Middle frontal gyrus (tissue), 1 donor: ENCODE results near the gene PLS1.

Source experiments
- DNase-seq: peaks from one replicate; pipeline ENCODE4 v3.0.0-alpha.2; 2015; ENCODE audit warnings: low spot score; ENCODE audit errors: extremely low spot score

The PLS1 gene

DNA sequence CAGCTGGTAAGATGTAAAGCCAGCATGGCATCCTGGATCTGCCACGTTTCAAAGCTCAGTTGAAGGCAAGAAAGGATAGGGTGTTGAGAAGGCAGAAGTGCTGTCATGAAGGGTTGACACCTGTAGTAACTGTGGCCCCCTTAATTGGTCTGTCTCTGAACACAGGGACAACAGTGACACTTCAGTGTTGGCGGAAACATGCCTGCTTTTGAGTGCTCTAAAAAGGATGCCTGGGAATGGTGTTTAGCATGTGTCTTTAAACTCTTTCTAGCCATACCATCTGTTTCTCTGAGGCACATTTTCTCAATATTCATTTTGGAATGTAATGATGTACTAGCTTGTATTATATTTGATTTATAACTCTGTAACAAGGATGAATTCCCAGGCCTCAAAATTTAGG is 42.1 kb downstream of the PLS1 start:
- no peak for DNase-seq

DNA sequence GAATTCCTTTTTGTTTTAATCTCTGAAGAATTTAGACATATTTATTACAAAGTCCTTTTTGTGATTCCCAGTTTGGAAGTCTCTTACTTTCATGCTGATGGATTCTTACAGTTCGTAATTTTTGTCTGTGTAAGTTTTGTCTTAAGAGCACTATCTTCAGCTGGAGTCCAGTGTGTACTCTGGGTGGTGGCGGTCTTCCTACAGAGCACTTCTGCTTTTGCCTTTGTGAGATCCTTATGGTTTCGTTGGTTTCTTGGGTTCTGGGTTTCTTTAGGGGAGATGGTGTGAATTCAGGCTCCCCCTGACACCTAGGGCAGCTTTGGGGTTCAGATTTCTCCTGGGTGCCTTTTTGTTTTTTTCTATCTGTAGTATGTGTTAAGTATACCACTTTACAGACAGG is 45.3 kb downstream of the PLS1 start:
- no peak for DNase-seq

DNA sequence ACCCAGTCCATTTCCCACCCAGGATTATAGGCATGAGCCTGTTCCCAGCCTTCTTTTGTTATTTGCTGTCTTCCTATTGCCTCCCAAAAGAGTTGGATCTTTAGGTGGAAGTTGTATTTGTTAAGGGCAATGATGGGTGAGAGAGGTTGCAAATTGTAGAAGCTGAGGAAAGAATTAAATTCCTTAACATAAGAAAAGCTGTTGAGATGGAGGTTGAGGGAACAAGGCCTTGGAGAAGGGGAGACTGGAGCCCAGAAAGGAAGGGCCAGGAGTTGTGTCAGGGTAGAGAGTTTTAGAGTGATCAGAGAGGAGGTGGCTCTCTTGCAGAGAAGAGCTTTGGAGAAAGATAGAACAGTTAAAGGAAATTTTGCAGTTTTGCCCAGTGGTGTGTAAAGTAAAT is 46.8 kb downstream of the PLS1 start:
- DNase-seq, result no peak

DNA sequence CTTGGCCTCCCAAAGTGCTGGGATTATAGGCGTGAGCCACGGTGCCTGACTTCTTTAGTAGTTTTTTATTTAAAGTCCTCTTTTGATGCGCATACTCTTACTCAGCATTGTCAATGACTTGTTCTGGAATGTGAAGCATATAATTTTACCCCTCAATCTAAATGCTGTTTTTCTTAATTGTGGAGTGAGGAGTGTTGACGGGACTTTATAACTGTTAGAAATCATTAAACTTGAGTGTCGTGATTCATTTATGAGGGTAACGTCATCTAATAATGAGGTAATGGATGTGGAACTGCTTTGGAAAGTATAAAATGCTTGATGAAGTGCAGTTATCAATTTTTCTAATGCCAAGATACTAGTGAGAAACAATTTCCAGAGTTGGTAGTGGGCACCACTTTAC is 48.3 kb downstream of the PLS1 start:
- DNase-seq, result no peak

DNA sequence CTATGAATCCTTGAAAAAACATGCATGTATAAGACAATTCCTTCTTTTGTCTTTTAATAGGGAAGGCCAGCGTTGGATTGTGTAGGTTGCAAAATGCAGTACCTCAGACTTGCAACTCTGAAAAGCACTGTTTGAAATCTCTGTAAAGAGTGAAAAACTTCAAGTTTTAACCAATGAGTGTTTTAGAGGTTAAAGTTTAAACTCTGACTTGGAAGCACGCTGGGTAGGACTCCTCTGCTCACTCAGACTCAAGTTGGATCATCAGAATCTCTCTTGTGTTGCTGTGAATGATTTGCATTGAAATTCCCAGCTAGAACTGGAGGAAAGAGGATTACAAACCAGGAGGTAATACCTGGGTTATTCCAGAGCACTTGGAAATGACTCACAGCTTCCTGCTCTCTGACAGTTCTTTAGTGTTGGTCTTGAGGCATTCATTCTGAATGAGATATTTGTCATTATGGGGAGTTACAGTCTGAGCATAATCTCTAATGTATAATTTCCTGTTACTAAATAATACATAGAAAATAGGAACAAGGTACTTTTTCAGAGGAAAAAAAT is 49.1 kb downstream of the PLS1 start:
- DNase-seq, result no peak

DNA sequence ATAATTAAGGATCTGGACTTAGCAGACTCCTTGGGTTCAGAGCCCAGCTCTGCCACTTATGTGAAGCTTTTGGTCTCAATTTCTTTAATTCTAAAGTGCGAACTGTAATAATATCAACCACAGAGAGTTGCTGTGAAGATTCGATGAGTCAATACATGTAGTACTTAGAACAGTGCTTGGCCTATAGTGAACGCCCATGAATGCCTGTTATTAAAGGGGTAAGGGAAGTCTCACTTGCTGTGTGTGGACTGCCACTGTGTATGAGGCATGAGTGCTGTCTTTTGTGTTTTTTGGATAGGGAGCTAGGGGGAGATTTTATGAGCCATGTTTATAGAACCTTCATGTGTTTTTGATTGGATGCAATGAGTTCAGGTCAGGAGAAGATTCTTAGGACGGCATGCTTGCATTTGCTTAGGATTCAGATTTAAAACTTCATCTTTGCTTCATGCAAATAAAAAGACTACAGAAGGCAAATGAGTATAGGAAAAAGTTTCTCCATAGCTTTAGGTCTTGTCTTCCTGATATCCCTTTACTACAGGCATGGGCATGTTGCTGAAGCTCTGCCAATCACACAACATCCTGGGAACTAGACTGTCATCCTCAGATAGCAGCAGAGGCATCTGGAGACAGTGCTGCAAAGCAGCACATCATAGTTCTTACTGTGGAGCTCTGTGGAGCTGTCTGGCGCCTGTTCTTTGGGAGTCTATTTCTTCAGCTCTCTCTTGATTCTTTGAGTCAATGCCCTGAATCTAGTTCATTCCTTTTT is 50.0 kb downstream of the PLS1 start:
- DNase-seq, result no peak

DNA sequence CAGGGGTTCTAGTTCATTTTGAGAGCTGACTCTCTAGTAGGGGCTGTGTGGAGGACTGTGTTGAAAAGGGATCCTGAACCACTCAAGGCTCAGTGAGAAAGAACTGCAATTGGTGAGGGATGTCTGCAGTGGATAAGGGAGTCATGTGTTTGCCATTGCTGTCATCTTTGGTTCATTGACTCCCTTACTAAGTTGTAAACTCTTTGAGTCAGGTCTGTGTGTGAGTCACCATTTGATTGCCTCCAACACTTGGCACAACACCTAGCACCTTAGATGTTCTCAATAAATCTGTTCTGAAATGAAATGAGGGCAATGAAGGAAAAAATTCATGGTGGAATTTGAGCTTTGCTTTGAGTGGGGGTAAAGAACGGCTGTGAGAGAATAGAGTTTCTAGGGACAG is 51.7 kb downstream of the PLS1 start:
- no peak for DNase-seq

DNA sequence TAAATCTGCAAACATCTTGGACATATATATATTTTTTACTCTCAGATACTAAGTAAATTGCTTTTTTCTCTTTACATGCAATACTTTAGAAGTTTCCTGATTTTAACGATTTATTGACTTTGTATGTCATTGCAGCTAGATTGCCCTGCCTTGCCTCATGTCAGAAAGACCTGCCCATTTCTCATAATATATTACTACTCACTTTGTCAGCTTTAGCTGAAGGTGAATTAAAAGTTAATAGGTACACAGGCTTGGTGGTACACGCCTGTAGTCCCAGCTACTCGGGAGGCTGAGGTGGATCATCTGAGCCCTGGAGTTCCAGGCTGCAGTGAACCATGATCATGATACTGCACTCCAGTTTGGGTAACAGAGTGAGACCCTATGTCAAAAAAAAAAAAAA is 52.8 kb downstream of the PLS1 start:
- no peak for DNase-seq

DNA sequence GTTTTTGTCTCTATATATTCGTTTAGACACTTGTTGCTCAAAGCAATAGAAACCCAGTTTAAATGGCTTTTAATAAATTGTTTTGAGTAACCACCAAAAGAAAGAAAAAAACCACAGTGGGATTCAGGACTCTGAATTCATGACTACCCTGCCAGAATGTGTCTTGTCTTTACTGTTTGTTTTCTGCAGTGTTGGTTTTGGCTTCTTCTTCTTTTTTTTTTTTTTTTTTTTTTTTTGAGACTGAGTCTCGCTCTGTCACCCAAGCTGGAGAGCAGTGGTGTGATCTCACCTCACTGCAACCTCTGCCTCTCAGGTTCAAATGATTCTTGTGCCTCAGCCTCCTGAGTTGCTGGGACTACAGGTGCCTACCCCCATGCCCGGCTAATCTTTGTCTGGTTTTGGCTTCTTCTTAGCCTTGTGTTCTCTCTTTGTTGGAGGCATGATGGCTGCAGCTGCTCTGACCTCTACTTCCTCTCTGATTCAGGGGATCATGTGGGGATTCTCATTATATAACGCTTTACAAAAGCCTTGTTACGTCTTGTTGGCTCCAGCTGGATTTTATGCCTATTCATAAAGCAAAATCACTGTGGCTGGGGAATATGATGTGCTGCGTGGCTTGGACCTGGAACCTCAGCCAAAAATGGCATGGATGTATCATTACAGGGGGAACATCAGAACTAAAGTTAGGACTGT is 54.0 kb downstream of the PLS1 start:
- no peak for DNase-seq

DNA sequence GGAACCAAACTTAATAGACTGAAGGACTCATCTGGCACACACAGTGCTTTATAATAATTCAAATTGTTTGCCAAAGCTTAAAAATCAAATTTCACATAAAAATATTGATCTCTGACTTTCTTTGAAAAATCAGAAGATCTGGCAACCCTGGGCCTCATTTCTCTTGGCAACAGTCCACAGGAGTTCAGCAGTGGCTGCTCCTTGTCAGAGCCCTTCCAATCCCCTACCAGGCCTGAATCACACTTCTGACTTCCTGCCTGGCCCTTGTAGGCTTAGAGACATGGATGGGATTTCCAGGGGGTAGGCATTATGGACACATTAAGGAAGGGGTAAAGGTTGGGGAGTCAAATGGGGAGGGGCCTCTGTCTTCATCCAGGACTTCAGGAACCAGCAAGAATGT is 55.5 kb downstream of the PLS1 start:
- no peak for DNase-seq

DNA sequence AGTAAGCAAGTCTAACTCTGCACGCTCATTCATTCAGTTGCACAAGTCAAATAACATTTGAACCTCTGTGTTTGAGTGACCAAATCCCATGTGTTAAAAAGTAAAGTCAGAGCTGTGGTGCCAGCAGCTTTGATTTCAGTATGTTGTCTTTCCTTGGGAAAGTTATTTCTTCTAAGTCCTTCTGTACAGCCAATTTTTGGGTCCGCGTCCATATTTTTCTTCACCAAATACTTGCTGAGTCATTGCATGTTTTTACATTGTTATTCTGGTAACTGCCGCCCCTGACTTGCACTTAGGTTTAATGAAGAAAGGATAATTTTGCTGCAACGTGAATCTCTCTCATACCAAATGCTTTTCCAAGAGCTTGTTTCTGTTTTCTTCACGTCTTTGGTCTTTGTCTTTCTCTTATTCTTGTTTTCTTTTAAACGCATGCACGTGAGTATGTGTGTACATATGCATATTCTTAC is 56.7 kb downstream of the PLS1 start:
- DNase-seq, result no peak

DNA sequence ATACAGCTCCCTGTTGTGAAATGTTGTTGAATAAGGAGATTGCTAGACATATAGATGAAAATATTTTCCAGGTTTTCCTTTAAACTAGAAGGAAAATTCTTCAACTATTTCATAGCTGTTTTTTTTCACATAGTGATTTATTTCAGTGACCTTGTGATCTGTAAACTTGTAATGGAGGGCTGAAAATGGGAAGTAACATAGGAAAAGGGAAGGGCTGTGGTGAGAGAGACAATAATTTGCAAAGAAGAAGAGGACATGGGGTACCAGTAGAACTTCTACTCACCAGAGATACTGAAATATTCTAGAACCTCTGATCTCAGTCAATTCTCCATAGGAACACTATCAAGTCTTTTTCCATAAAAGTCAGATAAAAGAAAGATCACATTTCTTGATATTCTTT is 60.4 kb downstream of the PLS1 start:
- no peak for DNase-seq

DNA sequence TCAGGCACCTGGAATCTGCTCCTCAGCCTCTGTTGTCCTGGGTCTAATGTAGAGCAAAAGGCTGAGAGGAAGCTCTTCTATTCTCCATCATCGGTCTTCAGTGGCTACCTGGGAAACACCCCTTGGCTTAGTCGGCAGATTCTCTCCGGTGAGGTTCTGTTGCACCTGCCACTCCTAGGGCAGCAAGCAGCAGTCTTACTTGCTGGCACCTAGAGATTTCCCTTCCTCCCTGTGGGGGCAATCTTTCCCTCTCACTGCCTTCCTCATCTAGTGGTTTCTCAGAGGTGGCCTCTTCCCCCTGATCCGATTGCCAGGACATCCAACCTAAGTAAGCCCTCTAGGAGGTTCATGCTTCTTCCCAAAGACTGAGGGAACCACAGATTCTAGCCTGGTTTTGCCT is 60.8 kb downstream of the PLS1 start:
- no peak for DNase-seq

DNA sequence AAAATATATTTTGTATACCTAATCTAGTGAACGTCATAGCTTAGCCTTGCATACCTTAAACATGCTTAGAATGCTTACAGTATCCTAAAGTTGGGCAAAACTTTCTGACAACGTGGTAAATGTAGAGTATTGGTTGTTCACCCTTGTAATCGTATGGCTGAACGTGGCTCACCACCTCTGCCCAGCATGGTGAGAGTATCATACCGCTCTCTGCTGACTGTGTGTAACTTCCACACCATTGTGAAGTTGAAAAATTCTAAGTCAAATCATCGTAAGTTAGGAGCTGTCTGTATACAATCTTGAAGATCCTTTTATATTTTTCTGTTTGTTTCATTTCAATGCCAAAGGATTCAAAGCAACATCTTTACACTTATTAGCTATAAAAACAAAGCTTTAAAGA is 64.2 kb downstream of the PLS1 start:
- no peak for DNase-seq

DNA sequence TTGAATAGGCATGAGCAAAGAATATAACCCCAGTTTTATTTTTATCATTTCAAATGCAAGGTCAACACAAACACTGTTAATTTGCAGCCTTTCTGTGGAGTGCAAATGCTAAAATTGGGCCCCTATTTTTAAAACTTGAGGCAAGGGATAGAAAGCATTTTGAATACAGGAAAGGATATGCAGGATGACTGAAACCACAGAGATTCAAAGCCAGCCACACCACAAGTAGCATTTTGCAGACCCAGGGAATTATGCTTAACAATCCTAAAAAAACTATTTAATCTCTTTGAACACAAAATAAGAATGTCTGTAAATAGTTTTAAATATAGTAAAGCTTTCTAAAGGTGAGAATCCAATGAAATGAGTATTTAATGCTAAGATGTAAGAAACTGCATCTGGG is 64.7 kb downstream of the PLS1 start:
- no peak for DNase-seq

DNA sequence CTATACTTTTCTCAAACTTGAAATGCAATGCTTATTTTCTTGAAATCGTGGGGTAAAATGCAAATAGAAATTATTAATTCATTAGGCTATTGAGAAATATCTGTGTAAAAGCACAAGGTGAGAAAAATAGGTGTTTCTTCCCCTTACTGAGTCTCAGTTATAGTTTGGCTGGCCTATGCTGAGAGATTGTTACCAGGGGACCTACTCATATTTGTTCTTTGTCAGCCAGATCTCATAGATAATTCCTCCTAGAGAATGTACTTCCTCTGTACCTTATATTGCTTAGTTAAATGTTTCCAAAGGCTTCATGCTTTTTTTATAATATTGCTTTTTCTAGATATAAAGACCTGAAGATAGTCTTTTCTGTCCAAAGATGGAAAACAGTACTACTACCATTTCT is 67.7 kb downstream of the PLS1 start:
- no peak for DNase-seq

DNA sequence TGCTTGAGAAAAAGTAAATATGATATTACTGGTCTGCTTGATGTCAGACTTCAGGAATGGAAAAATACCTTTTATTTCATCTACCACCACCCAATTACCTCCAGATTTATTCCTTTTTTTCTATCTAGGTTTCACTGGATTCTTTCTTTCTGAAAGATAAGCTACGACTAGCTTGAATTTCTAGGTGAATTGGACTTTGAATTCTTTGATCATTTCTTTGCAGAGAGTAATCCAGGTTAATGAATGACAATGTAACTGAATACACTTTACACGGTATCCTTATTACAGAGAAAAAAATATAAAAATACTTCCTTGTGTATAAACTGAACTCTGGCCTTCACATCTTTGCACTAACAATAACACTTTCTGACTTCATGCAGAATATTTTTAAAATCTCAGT is 68.1 kb downstream of the PLS1 start:
- DNase-seq, result no peak

DNA sequence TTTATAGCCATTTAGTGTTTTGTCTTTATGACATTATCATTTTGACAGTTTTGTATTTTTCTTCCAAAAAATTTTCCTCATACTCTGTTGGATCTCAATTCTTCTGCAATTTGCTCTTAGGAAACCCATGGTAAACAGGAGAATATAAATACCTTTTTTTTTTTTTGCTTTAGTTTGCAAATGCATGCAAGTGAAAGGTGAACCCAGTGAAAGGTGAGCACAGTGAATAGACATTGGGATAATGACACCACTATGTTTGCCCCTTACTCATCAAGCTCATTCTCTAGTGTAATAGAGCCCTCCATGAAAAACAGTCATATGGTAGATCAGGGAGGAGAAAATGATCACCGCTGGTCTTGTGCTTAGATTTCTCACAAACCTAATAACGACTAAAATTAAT is 68.6 kb downstream of the PLS1 start:
- no peak for DNase-seq

DNA sequence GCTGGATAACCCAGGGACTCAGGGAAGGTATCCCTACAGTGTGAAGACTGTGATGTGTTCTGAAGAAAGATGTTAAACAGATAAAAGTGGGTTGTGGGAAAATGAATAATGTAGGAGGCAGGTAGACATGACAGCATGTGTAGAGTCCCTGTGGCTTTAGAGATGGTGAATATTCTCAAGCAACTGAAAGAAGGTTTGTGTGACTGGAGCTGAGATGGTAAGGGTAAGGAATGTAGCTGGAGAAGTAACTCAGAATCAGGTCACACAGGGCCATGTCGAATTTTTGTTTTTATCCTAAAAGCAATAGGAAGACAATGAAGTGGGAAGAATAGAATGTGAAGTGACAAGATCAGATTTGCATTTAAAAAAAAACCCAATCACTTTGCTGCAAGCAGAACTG is 73.9 kb downstream of the PLS1 start:
- no peak for DNase-seq

DNA sequence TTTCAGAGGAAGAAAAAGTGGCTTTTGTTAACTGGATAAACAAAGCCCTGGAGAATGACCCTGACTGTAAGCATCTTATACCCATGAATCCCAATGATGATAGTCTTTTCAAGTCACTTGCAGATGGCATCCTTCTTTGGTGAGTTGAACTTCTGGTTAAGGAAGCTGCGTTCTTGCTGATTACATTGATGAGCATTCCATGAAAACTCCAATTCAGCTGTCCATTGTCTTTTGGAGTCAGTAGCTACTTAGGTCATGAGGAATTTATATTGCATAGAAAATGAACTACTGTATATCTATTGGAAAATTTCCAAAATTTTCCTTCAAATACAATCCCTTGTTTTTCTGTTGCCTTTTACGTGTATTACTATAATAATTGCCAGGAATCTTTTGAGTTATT is 80.0 kb downstream of the PLS1 start:
- DNase-seq, result no peak

DNA sequence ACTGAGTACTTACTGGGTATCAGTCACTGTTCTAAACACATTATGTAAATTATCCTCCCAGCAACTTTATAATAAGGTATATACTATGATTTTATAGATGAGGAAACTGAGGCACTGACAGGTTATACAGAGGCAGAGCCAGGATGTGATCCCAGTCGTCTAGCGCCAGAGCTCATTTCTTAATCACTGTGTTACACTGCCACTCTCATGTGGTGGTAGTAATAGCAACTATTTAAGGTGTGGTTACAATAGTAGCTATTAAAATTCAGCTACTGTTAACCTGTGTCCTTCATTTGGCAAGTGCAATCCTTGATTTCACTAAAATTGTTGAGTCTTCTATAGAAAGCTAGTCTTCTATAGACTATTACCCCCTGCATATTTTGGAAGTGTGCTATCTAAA is 84.5 kb downstream of the PLS1 start:
- no peak for DNase-seq

DNA sequence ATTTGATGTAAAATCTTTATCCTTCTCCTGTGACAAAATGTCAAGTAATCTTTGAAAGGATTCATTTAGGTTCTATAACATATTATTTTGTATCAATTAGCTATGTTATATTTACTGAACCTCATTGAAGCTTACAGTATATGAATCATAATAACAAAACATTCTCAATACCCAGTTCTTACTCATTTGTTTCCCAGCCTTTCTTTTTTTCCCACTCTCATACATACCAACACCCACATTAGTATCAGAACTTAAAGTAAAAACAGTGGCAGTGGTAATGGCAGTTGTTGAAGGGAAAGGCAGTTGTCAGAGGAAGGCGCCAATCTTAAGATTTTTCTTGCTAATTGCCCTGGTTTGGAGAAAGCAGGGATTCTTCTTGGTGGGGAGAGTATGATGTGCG is 94.4 kb downstream of the PLS1 start:
- DNase-seq, result no peak

DNA sequence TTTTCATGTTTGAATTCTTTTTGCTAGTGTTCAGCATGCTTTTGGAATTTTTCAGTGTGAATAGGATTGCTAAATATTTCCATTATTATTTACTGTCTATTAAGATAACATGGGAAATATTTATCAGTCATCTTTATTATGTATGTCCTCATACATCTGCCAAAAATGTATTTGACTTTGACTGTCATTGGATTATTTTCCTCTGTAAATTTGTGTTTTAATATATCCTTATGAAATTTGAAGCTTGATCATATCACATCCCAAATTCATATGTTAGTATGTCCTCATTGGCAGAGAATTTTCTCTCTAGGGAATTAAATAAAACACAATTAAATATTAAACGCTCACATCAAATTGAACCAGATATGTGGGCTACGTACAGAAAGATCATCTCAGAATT is 95.3 kb downstream of the PLS1 start:
- no peak for DNase-seq
